22Rv1 (cell line): ENCODE measurements around the gene PLA2G2F.
"Not testable (repeated sequence)": the region's sequence is repeated elsewhere in the genome, so short reads cannot be mapped to it uniquely, and the experiment has no call there.

Experiments used
- H3K27ac ChIP-seq: fragments of 450-650 bp; 2 replicates; pipeline ENCODE4 v1.5.1; 2017
- CTCF ChIP-seq: fragments of 450-650 bp; IDR thresholded peaks from 2 replicates; pipeline ENCODE4 v1.5.1; 2017; ENCODE audit warnings: mild to moderate bottlenecking
- ZFX ChIP-seq: fragments of 450-650 bp; IDR thresholded peaks from 2 replicates; pipeline ENCODE4 v1.6.1; 2017; ENCODE audit warnings: antibody characterized with exemption, borderline replicate concordance

PLA2G2F gene

GRCh38 chr1:20125100-20125499, 14.0 kb upstream of the PLA2G2F start:
- H3K27ac ChIP-seq = no peak overlapping the region
- TF ChIP-seq CTCF (no peak), ZFX (no peak)

GRCh38 chr1:20126041-20126805, 12.9 kb upstream of the PLA2G2F start:
- TF ChIP-seq ZFX (no peak), CTCF (no peak)

GRCh38 chr1:20126806-20127440, 12.2 kb upstream of the PLA2G2F start:
- no peak overlapping the region for H3K27ac ChIP-seq
- no peak for TF ChIP-seq CTCF
- TF ChIP-seq ZFX = no peak

More at GRCh38 chr1:20126041-20126805, 12.9 kb upstream of the PLA2G2F start:
- no peak overlapping the region for H3K27ac ChIP-seq

GRCh38 chr1:20130518-20130917, 8.6 kb upstream of the PLA2G2F start:
- H3K27ac ChIP-seq = not testable (repeated sequence)

- no peak overlapping the region for H3K27ac ChIP-seq
- no peak for TF ChIP-seq CTCF
- TF ChIP-seq ZFX = no peak
Observed at GRCh38 chr1:20134995-20135394, 4.1 kb upstream of the PLA2G2F start.

- TF ChIP-seq ZFX = no peak
- no peak for TF ChIP-seq CTCF
- H3K27ac ChIP-seq = no peak overlapping the region
Observed at GRCh38 chr1:20136249-20136648, 2.9 kb upstream of the PLA2G2F start.

GRCh38 chr1:20137055-20137454, 2.1 kb upstream of the PLA2G2F start:
- TF ChIP-seq CTCF = no peak
- no peak for TF ChIP-seq ZFX
- no peak overlapping the region for H3K27ac ChIP-seq
